ENCODE data around the gene MISP. TPM values are rescaled to one million over a fixed set of nuclear protein-coding genes. Genes with fewer than 3 reads are reported as not detected.

Gene MISP
- total RNA-seq, 1 experiment from 2014 or later, result 0.70 TPM

- TF ChIP-seq AR (CRISPR knock-in tag; IDR thresholded peaks at IDR 0.05) (no peak), ZNF317 (CRISPR knock-in tag; IDR thresholded peaks at IDR 0.05; ENCODE audit: borderline replicate concordance, low read depth) (no peak), PREB (CRISPR knock-in tag; IDR thresholded peaks at IDR 0.05; ENCODE audit: borderline replicate concordance) (no peak), ARID4B (CRISPR knock-in tag; IDR thresholded peaks at IDR 0.05; ENCODE audit: borderline replicate concordance) (no peak), ZMAT4 (CRISPR knock-in tag; IDR thresholded peaks at IDR 0.05) (no peak), ZNF121 (CRISPR knock-in tag; IDR thresholded peaks at IDR 0.05) (no peak), GTF2I (CRISPR knock-in tag; conservative IDR thresholded peaks at IDR 0.05) (no peak), ZNF232 (CRISPR knock-in tag; IDR thresholded peaks at IDR 0.05) (no peak)
Observed at GRCh38 chr19:754530-754929, 3.6 kb downstream of the MISP start (continued).

- ChIA-PET CTCF (no interaction called here), POLR2A (no interaction called here)
- Mint-ChIP-seq H3K27ac (no peak overlapping the region), H3K27me3 (ENCODE audit: low read depth) (no peaks in the 10 kb centered on the region; the same call in none of the 2 replicates), H3K4me1 (no peaks in the 10 kb centered on the region), H3K36me3 (peaks cover 5% of the 10 kb centered on the region), H3K4me3 (no peak overlapping the region), H3K9me3 (peaks cover 15% of the 10 kb centered on the region)
- TF ChIP-seq JUN (CRISPR knock-in tag; IDR thresholded peaks at IDR 0.05), result no peak
- TF ChIP-seq SMAD4 (CRISPR knock-in tag; IDR thresholded peaks at IDR 0.05), result no peak
- no peak for TF ChIP-seq E2F5 (CRISPR knock-in tag; IDR thresholded peaks at IDR 0.05)
- no peak for TF ChIP-seq MLX (CRISPR knock-in tag; IDR thresholded peaks at IDR 0.05)
- TF ChIP-seq NFYB (CRISPR knock-in tag; conservative IDR thresholded peaks at IDR 0.05; ENCODE audit: low read depth), result no peak
- ATAC-seq (no peak), DNase-seq (ENCODE audit: low spot score) (no peak)
Observed at GRCh38 chr19:755063-755462, 4.2 kb downstream of the MISP start.

GRCh38 chr19:756236-756635 lies 5.3 kb downstream of the MISP start:
- ChIA-PET CTCF (no interaction called here), POLR2A (no interaction called here)
- Mint-ChIP-seq H3K27ac (no peak overlapping the region), H3K36me3 (peaks cover 5% of the 10 kb centered on the region), H3K4me1 (no peaks in the 10 kb centered on the region), H3K27me3 (ENCODE audit: low read depth) (no peaks in the 10 kb centered on the region; the same call in none of the 2 replicates), H3K4me3 (no peak overlapping the region), H3K9me3 (peaks cover 15% of the 10 kb centered on the region)
- TF ChIP-seq ERG (CRISPR knock-in tag; IDR thresholded peaks at IDR 0.05), result no peak
- no peak for TF ChIP-seq ZBTB21 (CRISPR knock-in tag; IDR thresholded peaks at IDR 0.05; ENCODE audit: borderline replicate concordance)
- peak; percentile 72 for TF ChIP-seq USF2 (CRISPR knock-in tag; IDR thresholded peaks at IDR 0.05)
- TF ChIP-seq NFYB (CRISPR knock-in tag; conservative IDR thresholded peaks at IDR 0.05; ENCODE audit: low read depth), result peak; percentile 79
- TF ChIP-seq IRF1 (CRISPR knock-in tag; IDR thresholded peaks at IDR 0.05), result no peak
- TF ChIP-seq ZNF416 (CRISPR knock-in tag; IDR thresholded peaks at IDR 0.05), result no peak
- no peak for TF ChIP-seq CDX4 (CRISPR knock-in tag; IDR thresholded peaks at IDR 0.05; ENCODE audit: borderline replicate concordance)
- DNase-seq (ENCODE audit: low spot score) (no peak), ATAC-seq (peak; percentile 76)
